Measurements from ENCODE around the gene SMNDC1. TPM values are rescaled to one million over a fixed set of nuclear protein-coding genes. Genes with fewer than 3 reads are reported as not detected.

Gene SMNDC1
- total and polyA plus RNA-seq, 2 of the 4 experiments (the other 2 are of a cell fraction): 3.9 to 15.1 TPM

GRCh38 chr10:110337906-110338305 lies 33.2 kb upstream of the SMNDC1 start:
- ChIA-PET CTCF (no interaction called here), POLR2A (ENCODE audit: unreplicated experiment) (no interaction called here)
- Histone ChIP-seq H4K8ac (ENCODE audit: low read depth in 2 of 2, low read length in 2 of 2) (no peak overlapping the region), H3K36me3 (ENCODE audit: control insufficient read depth, insufficient read depth, low read length) (no peaks in the 10 kb centered on the region), H2BK20ac (ENCODE audit: low read depth, low read length) (no peak overlapping the region), H3K56ac (ENCODE audit: extremely low read depth, insufficient read depth, low read length) (no peak overlapping the region), H2AK5ac (ENCODE audit: low read depth, low read length) (no peak overlapping the region), H3K9ac (ENCODE audit: low read depth, low read length) (no peak overlapping the region), H3K79me1 (ENCODE audit: low read depth in 1 of 2, low read length in 2 of 2) (no peaks in the 10 kb centered on the region), H4K91ac (ENCODE audit: insufficient read depth, low read depth, low read length) (no peak overlapping the region), H4K5ac (ENCODE audit: low read depth, low read length) (no peak overlapping the region), H3K23ac (ENCODE audit: low read depth, low read length) (no peak overlapping the region), H2BK15ac (ENCODE audit: low read depth, low read length) (no peak overlapping the region), H3K27ac (ENCODE audit: insufficient read depth, low read length) (no peak overlapping the region), H4K20me1 (ENCODE audit: insufficient read depth, low read length) (no peaks in the 10 kb centered on the region), H3K27me3 (ENCODE audit: control insufficient read depth, insufficient read depth, low read length) (no peaks in the 10 kb centered on the region), H3K9me3 (ENCODE audit: control insufficient read depth, insufficient read depth, low read length) (no peaks in the 10 kb centered on the region), H3K9me1 (ENCODE audit: insufficient read depth, low read length) (peaks cover 13% of the 10 kb centered on the region), H3K4me3 (ENCODE audit: insufficient read depth, low read depth, low read length) (no peak overlapping the region), H3K4me2 (ENCODE audit: low read depth, low read length) (no peak overlapping the region), H2BK5ac (ENCODE audit: low read depth, low read length, poor library complexity, severe bottlenecking) (no peak overlapping the region), H3K14ac (replicated peaks; ENCODE audit: low read depth, low read length) (0 out of 2 replicates have a peak overlapping the region, but pooled peaks have one; percentile 20), H3K18ac (ENCODE audit: low read depth, low read length) (no peak overlapping the region), H2AFZ (replicated peaks; ENCODE audit: low read length, poor library complexity) (no peak overlapping the region), H3K4ac (ENCODE audit: low read depth, low read length) (no peak overlapping the region), H2BK120ac (ENCODE audit: low read depth, low read length) (no peak overlapping the region), H3K4me1 (ENCODE audit: control insufficient read depth, insufficient read depth, low read length) (peaks cover 9% of the 10 kb centered on the region), H2AK9ac (replicated peaks; ENCODE audit: low read depth, low read length, poor library complexity) (no peak overlapping the region)
- no CpG with 5 or more reads among the region's 3 CpGs for whole genome bisulfite sequencing, 2 experiments (ENCODE audit: extremely low coverage in 2 of 2, insufficient read length in 1 of 2)
- DNase-seq (peak; percentile 57), ATAC-seq (ENCODE audit: low read depth) (no peak)
- TF ChIP-seq, protein P1, sequence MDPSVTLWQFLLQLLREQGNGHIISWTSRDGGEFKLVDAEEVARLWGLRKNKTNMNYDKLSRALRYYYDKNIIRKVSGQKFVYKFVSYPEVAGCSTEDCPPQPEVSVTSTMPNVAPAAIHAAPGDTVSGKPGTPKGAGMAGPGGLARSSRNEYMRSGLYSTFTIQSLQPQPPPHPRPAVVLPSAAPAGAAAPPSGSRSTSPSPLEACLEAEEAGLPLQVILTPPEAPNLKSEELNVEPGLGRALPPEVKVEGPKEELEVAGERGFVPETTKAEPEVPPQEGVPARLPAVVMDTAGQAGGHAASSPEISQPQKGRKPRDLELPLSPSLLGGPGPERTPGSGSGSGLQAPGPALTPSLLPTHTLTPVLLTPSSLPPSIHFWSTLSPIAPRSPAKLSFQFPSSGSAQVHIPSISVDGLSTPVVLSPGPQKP (IDR thresholded peaks at IDR 0.05; ENCODE audit: borderline replicate concordance, low read depth, low read length): no peak
- TF ChIP-seq SMC3 (IDR thresholded peaks at IDR 0.05; ENCODE audit: low read depth, low read length): no peak
- no peak for TF ChIP-seq RFX5 (IDR thresholded peaks at IDR 0.05; ENCODE audit: low read depth, low read length)
- TF ChIP-seq MAFK (IDR thresholded peaks at IDR 0.05; ENCODE audit: low read depth, low read length): no peak
- TF ChIP-seq CEBPB (IDR thresholded peaks at IDR 0.05; ENCODE audit: low read depth, low read length): no peak
- TF ChIP-seq MXI1 (IDR thresholded peaks at IDR 0.05; ENCODE audit: borderline replicate concordance, low read depth, low read length): no peak
- no peak for TF ChIP-seq RCOR1 (IDR thresholded peaks at IDR 0.05; ENCODE audit: insufficient replicate concordance, low read length)
- TF ChIP-seq, protein P2, sequence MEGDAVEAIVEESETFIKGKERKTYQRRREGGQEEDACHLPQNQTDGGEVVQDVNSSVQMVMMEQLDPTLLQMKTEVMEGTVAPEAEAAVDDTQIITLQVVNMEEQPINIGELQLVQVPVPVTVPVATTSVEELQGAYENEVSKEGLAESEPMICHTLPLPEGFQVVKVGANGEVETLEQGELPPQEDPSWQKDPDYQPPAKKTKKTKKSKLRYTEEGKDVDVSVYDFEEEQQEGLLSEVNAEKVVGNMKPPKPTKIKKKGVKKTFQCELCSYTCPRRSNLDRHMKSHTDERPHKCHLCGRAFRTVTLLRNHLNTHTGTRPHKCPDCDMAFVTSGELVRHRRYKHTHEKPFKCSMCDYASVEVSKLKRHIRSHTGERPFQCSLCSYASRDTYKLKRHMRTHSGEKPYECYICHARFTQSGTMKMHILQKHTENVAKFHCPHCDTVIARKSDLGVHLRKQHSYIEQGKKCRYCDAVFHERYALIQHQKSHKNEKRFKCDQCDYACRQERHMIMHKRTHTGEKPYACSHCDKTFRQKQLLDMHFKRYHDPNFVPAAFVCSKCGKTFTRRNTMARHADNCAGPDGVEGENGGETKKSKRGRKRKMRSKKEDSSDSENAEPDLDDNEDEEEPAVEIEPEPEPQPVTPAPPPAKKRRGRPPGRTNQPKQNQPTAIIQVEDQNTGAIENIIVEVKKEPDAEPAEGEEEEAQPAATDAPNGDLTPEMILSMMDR (conservative IDR thresholded peaks at IDR 0.05; ENCODE audit: low read depth, low read length): no peak
- TF ChIP-seq POLR2A (IDR thresholded peaks at IDR 0.05; ENCODE audit: low read depth, low read length): no peak
- no peak for TF ChIP-seq FOS (IDR thresholded peaks at IDR 0.05; ENCODE audit: low read depth, low read length)
- no peak for TF ChIP-seq BHLHE40 (IDR thresholded peaks at IDR 0.05; ENCODE audit: low read depth, low read length)
- TF ChIP-seq RAD21 (IDR thresholded peaks at IDR 0.05; ENCODE audit: low read length): no peak
- TF ChIP-seq NFE2L2 (IDR thresholded peaks at IDR 0.05; ENCODE audit: low read depth, low read length): no peak
- no peak for TF ChIP-seq CHD1 (IDR thresholded peaks at IDR 0.05; ENCODE audit: low read depth, low read length)
- no peak for TF ChIP-seq MAZ (IDR thresholded peaks at IDR 0.05; ENCODE audit: borderline replicate concordance, low read depth, low read length)
- no peak for TF ChIP-seq USF2 (IDR thresholded peaks at IDR 0.05; ENCODE audit: low read depth, low read length)
- no TSS peak for BruUV-seq (replicated peaks)
- dilution Hi-C loops (cut with HindIII; ENCODE audit: low sequenced_read_pairs, unreplicated experiment): no loop called here
- in situ Hi-C loops (cut with MboI; ENCODE audit: low sequenced_read_pairs): no loop called here
- intact Hi-C loops (cut with micrococcal nuclease): no loop called here
